ENCODE measurements around the gene ATP9A.

DNA sequence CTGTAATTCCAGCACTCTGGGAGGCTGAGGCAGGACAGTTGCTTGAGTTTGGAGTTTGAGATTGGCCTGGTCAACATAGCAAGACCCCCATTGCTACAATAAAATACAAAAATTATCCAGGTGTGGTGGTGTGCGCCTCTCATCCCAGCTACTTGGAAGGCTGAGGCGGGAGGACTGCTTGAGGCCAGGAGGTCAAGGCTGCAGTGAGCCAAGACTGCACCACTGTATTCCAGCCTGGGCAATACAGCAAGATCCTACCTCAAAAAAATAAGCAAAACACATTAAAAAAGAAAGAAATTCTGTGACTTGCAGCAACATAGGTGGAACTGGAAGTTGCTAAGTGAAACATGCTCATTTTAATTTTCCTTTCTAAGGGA lies 119.6 kb downstream of the ATP9A start:
- TF ChIP-seq KDM4A (IDR thresholded peaks at IDR 0.05; ENCODE audit: low read depth, low read length, severe bottlenecking) (no peak), ASH2L (IDR thresholded peaks at IDR 0.05; ENCODE audit: low read length) (no peak)
- TF ChIP-seq, protein P1, sequence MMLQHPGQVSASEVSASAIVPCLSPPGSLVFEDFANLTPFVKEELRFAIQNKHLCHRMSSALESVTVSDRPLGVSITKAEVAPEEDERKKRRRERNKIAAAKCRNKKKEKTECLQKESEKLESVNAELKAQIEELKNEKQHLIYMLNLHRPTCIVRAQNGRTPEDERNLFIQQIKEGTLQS (IDR thresholded peaks at IDR 0.05; ENCODE audit: insufficient read depth, low read depth, low read length): no peak

Measured in H1 (cell line).